Loucy (cell line): Measurements from ENCODE around the gene MMP17.
A peak's percentile ranks its signal among the peaks of the same experiment; 100 is the strongest.

Experiments
- H2AFZ ChIP-seq: fragments of 200-600 bp; sonication (generic); 2 replicates; pipeline ENCODE4 v1.6.0; 2016; ENCODE audit warnings: antibody characterized with exemption, mild to moderate bottlenecking, low read length, moderate library complexity
- H3F3A ChIP-seq: fragments of 200-600 bp; 2 replicates; pipeline ENCODE4 v1.6.0; 2016; ENCODE audit warnings: antibody characterized with exemption, low read depth, mild to moderate bottlenecking
- H3K27me3 ChIP-seq: fragments of 200-600 bp; sonication (generic); 2 replicates; pipeline ENCODE4 v1.6.1; 2014; ENCODE audit warnings: low read length, mild to moderate bottlenecking; ENCODE audit not compliant: insufficient read depth, poor library complexity, severe bottlenecking
- H3K36me3 ChIP-seq: fragments of 200-600 bp; sonication (generic); 2 replicates; pipeline ENCODE4 v1.6.1; 2016; ENCODE audit warnings: low read length; ENCODE audit not compliant: insufficient read depth
- H3K4me1 ChIP-seq: fragments of 200-600 bp; sonication (generic); 2 replicates; pipeline ENCODE4 v1.5.1; 2014; ENCODE audit warnings: low read length, mild to moderate bottlenecking; ENCODE audit not compliant: insufficient read depth, poor library complexity, severe bottlenecking
- H3K4me2 ChIP-seq: fragments of 200-600 bp; sonication (generic); 2 replicates; pipeline ENCODE4 v1.6.0; 2014; ENCODE audit warnings: antibody characterized with exemption, low read length, low read depth, mild to moderate bottlenecking; ENCODE audit not compliant: poor library complexity, severe bottlenecking
- H3K4me3 ChIP-seq: fragments of 200-600 bp; sonication (generic); 2 replicates; pipeline ENCODE4 v1.5.1; 2014; ENCODE audit warnings: low read length, mild to moderate bottlenecking, mixed read lengths; ENCODE audit not compliant: poor library complexity, severe bottlenecking
- H3K79me2 ChIP-seq: fragments of 200-600 bp; sonication (generic); 2 replicates; pipeline ENCODE4 v1.6.1; 2014; ENCODE audit warnings: low read length; ENCODE audit not compliant: insufficient read depth
- H3K9ac ChIP-seq: fragments of 200-600 bp; sonication (generic); 2 replicates; pipeline ENCODE4 v1.6.0; 2014; ENCODE audit warnings: mild to moderate bottlenecking, low read depth, low read length, moderate library complexity; ENCODE audit not compliant: poor library complexity, severe bottlenecking
- H3K9me2 ChIP-seq: fragments of 200-600 bp; sonication (generic); replicated peaks from 2 replicates; pipeline ENCODE4 v1.6.1; 2016; ENCODE audit warnings: low read depth, low read length, mixed read lengths
- H3K9me3 ChIP-seq: fragments of 200-600 bp; sonication (generic); 2 replicates; pipeline ENCODE4 v1.6.1; 2014; ENCODE audit warnings: mild to moderate bottlenecking, antibody characterized with exemption, low read length, low read depth; ENCODE audit not compliant: insufficient read depth
- H4K20me1 ChIP-seq: fragments of 200-600 bp; sonication (generic); 2 replicates; pipeline ENCODE4 v1.6.0; 2014; ENCODE audit warnings: antibody characterized with exemption, low read length, mild to moderate bottlenecking; ENCODE audit not compliant: insufficient read depth, poor library complexity, severe bottlenecking
- EZH2phosphoT487 ChIP-seq: fragments of 200-600 bp; IDR thresholded peaks from 2 replicates; pipeline ENCODE4 v1.6.1; 2018; ENCODE audit warnings: antibody characterized with exemption, mild to moderate bottlenecking, moderate library complexity, borderline replicate concordance
- TF ChIP-seq, protein P1 (sequence below): fragments of 200-600 bp; sonication (generic); conservative IDR thresholded peaks from 2 replicates; pipeline ENCODE4 v1.5.1; 2014; ENCODE audit warnings: mild to moderate bottlenecking, antibody characterized with exemption, low read length

Gene MMP17

GRCh38 chr12:131850856-131851559, 22.8 kb downstream of the MMP17 start:
- H3K4me2 ChIP-seq = peak overlapping the region; percentile 72
- H3K4me1 ChIP-seq = peaks cover 37% of the 10 kb centered on the region
- no peak for TF ChIP-seq EZH2phosphoT487
- TF ChIP-seq, protein P1, sequence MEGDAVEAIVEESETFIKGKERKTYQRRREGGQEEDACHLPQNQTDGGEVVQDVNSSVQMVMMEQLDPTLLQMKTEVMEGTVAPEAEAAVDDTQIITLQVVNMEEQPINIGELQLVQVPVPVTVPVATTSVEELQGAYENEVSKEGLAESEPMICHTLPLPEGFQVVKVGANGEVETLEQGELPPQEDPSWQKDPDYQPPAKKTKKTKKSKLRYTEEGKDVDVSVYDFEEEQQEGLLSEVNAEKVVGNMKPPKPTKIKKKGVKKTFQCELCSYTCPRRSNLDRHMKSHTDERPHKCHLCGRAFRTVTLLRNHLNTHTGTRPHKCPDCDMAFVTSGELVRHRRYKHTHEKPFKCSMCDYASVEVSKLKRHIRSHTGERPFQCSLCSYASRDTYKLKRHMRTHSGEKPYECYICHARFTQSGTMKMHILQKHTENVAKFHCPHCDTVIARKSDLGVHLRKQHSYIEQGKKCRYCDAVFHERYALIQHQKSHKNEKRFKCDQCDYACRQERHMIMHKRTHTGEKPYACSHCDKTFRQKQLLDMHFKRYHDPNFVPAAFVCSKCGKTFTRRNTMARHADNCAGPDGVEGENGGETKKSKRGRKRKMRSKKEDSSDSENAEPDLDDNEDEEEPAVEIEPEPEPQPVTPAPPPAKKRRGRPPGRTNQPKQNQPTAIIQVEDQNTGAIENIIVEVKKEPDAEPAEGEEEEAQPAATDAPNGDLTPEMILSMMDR = peak; percentile 60
- H3K36me3 ChIP-seq = no peaks in the 10 kb centered on the region
- peak overlapping the region; percentile 76 for H3K9ac ChIP-seq
- H3K79me2 ChIP-seq = peaks cover 3% of the 10 kb centered on the region; the same call in 1 of the 2 replicates
- H3F3A ChIP-seq = no peaks in the 10 kb centered on the region
- H3K9me3 ChIP-seq = no peaks in the 10 kb centered on the region
- no peak overlapping the region for H2AFZ ChIP-seq
- peak overlapping the region; percentile 39 for H3K4me3 ChIP-seq
- H3K27me3 ChIP-seq = no peaks in the 10 kb centered on the region
- H4K20me1 ChIP-seq = no peaks in the 10 kb centered on the region
- H3K9me2 ChIP-seq = no peaks in the 10 kb centered on the region

- Histone ChIP-seq H3K79me2 (peaks cover 3% of the 10 kb centered on the region; the same call in 1 of the 2 replicates), H3K9me3 (no peaks in the 10 kb centered on the region), H3K9ac (peak overlapping the region; percentile 76), H3K4me2 (peak overlapping the region; percentile 72), H3K27me3 (no peaks in the 10 kb centered on the region), H3K36me3 (no peaks in the 10 kb centered on the region), H3F3A (no peaks in the 10 kb centered on the region), H3K9me2 (no peaks in the 10 kb centered on the region), H4K20me1 (no peaks in the 10 kb centered on the region), H3K4me3 (peak overlapping the region; percentile 57), H3K4me1 (peaks cover 37% of the 10 kb centered on the region), H2AFZ (peak overlapping the region; percentile 68)
- TF ChIP-seq EZH2phosphoT487 = no peak
- TF ChIP-seq, protein P1 = no peak
Measured at GRCh38 chr12:131851741-131852550, 23.8 kb downstream of the MMP17 start.

- H3K9ac ChIP-seq = peak overlapping the region; percentile 76
- peak overlapping the region; percentile 57 for H3K4me3 ChIP-seq
- H3K4me1 ChIP-seq = peaks cover 37% of the 10 kb centered on the region
- no peaks in the 10 kb centered on the region for H4K20me1 ChIP-seq
- no peaks in the 10 kb centered on the region for H3K9me3 ChIP-seq
- peak overlapping the region; percentile 68 for H2AFZ ChIP-seq
- H3K79me2 ChIP-seq = peaks cover 3% of the 10 kb centered on the region; the same call in 1 of the 2 replicates
- H3K27me3 ChIP-seq = no peaks in the 10 kb centered on the region
- H3K36me3 ChIP-seq = no peaks in the 10 kb centered on the region
- TF ChIP-seq EZH2phosphoT487 = no peak
- TF ChIP-seq, protein P1 = no peak
- no peaks in the 10 kb centered on the region for H3K9me2 ChIP-seq
- H3F3A ChIP-seq = no peaks in the 10 kb centered on the region
- peak overlapping the region; percentile 72 for H3K4me2 ChIP-seq
Measured at GRCh38 chr12:131852551-131853299, 24.5 kb downstream of the MMP17 start.
